Kidney (tissue), 14 donors: ENCODE measurements around the gene GLS. TPM values are rescaled to one million over a fixed set of nuclear protein-coding genes. Genes with fewer than 3 reads are reported as not detected.
"Not testable (repeated sequence)": the region's sequence is repeated elsewhere in the genome, so short reads cannot be mapped to it uniquely, and the experiment has no call there.

ENCODE experiments used
- DNase-seq, 5 donors: peaks; one replicate each; pipeline ENCODE4 v3.0.0-alpha.2; 2013 to 2020
- FAIRE-seq: peaks from 2 replicates; lab custom pipeline; 2012; peaks lifted over from hg19 to GRCh38; lab: Jason Lieb, UNC
- H3K27ac ChIP-seq, 2 donors: one replicate each; pipeline ENCODE4 v1.7.0; 2013; ENCODE audit warnings: low read depth in 2 of 2, low read length in 2 of 2, inconsistent platforms in 1 of 2
- H3K27me3 ChIP-seq: one replicate; pipeline ENCODE4 v1.7.1; 2013; ENCODE audit warnings: low read length, inconsistent platforms; ENCODE audit not compliant: control insufficient read depth, insufficient read depth
- H3K36me3 ChIP-seq, 3 donors: one replicate each; pipeline versions ENCODE4 v1.7.0 to v1.7.1; 2013; ENCODE audit warnings: low read length in 3 of 3, control low read depth in 1 of 3, inconsistent platforms in 1 of 3; ENCODE audit not compliant: insufficient read depth in 3 of 3, control insufficient read depth in 2 of 3
- H3K4me1 ChIP-seq, 3 donors: one replicate each; pipeline versions ENCODE4 v1.7.0 to v1.7.1; 2013; ENCODE audit warnings: low read length in 3 of 3, inconsistent platforms in 1 of 3, low read depth in 1 of 3; ENCODE audit not compliant: control insufficient read depth in 2 of 3, insufficient read depth in 2 of 3
- H3K4me3 ChIP-seq, 3 donors: one replicate each; pipeline versions ENCODE4 v1.7.0 to v1.8.1; 2013; ENCODE audit warnings: low read length in 3 of 3, control low read depth in 1 of 3, inconsistent platforms in 1 of 3
- H3K9ac ChIP-seq, 3 donors: one replicate each; pipeline versions ENCODE4 v1.7.0 to v1.7.1; 2013; ENCODE audit warnings: low read length in 3 of 3, control low read depth in 1 of 3, inconsistent platforms in 1 of 3
- H3K9me3 ChIP-seq, 3 donors: one replicate each; pipeline versions ENCODE4 v1.7.0 to v1.7.1; 2013; ENCODE audit warnings: low read length in 3 of 3, control low read depth in 1 of 3, inconsistent platforms in 1 of 3; ENCODE audit not compliant: control insufficient read depth in 2 of 3, insufficient read depth in 1 of 3
- intact Hi-C: fragments of 100-400 bp; cut with DNase I; formaldehyde crosslinking; loops from one replicate; pipeline ENCODE4 v1.11.1; 2022
- polyA plus RNA-seq: library from polyadenylated mRNA; stranded (reverse); fragments of 350-450 nt; fragmentation: Illumina TruSeq; extraction: RNeasy Lipid Tissue Mini Kit (QIAGEN cat#74804); gene quantifications from one replicate; pipeline ENCODE4 v1.2.3, GENCODE V29; 2014; ENCODE audit warnings: low read depth, low replicate concordance; ENCODE audit not compliant: insufficient read depth
- total RNA-seq: library from RNA; stranded (reverse); fragmentation: NEBNext Ultra II Directional; extraction: Animal tissue kit (Norgen Biotek cat#: 25700); gene quantifications from one replicate; pipeline ENCODE4 v1.2.1, GENCODE V29; 2021
- TF ChIP-seq, protein P1 (sequence below): IDR thresholded peaks from 3 replicates; pipeline ENCODE4 v1.5.1; 2012; ENCODE audit warnings: mild to moderate bottlenecking, moderate library complexity, borderline replicate concordance; ENCODE audit not compliant: insufficient read depth; ENCODE audit errors: extremely low read depth
- donor health status: control.
- donor health status: control.
- donor health status: control.
- donor health status: control.
- donor health status: control.
- donor health status: DM: yes; HTN: yes; CAD: no.
- donor health status: Normal renal cell carcinoma (clear cell type).

GLS gene
- total and polyA plus RNA-seq, 2 donors from 2014 or later, result 196 to 230 TPM

DNA sequence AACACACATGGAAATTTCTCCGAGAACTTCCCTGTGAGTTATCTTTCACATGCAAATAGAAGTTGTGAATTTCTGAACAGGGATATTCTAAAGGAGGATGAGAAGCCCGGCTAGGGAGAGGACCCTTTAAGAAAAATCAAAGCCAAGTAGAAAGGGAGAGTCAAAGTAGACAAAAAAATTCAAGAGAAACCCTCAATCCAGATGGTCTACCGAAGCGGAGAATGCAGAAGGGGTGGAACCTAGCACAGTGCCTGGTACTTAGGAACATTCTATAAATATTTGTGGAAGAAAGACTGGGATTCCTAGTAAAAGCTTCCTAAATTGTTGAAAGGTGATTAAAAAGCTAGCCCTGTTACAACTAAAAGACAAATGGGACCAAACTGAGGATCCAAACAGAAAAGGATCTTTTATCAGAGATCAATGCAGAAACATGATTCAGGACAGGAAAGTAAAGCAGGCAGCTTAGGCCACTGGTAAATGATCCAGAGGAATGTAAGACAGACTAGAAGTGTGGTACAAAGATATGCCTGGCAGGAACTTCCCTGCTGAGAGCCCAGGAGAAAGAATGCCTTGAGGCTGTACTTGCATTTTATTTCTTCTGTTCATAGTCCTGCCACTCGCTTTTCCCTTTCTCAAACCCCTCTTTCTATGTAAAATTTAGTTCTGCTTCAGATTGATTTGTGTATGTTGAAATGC, 19.5 kb upstream of the GLS start:
- no peak overlapping the region for H3K4me3 ChIP-seq
- H3K27me3 ChIP-seq, result no peaks in the 10 kb centered on the region
- no peaks in the 10 kb centered on the region for H3K36me3 ChIP-seq
- no peak for DNase-seq
- TF ChIP-seq, protein P1, sequence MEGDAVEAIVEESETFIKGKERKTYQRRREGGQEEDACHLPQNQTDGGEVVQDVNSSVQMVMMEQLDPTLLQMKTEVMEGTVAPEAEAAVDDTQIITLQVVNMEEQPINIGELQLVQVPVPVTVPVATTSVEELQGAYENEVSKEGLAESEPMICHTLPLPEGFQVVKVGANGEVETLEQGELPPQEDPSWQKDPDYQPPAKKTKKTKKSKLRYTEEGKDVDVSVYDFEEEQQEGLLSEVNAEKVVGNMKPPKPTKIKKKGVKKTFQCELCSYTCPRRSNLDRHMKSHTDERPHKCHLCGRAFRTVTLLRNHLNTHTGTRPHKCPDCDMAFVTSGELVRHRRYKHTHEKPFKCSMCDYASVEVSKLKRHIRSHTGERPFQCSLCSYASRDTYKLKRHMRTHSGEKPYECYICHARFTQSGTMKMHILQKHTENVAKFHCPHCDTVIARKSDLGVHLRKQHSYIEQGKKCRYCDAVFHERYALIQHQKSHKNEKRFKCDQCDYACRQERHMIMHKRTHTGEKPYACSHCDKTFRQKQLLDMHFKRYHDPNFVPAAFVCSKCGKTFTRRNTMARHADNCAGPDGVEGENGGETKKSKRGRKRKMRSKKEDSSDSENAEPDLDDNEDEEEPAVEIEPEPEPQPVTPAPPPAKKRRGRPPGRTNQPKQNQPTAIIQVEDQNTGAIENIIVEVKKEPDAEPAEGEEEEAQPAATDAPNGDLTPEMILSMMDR, result no peak
- intact Hi-C loops, result no loop called here
- peaks cover 0 to 13% (median 9%) of the 10 kb centered on the region in 3 donors for H3K4me1 ChIP-seq
- no peak for FAIRE-seq
- no peak overlapping the region for H3K27ac ChIP-seq
- no peaks in the 10 kb centered on the region for H3K9me3 ChIP-seq
- no peak overlapping the region for H3K9ac ChIP-seq

DNA sequence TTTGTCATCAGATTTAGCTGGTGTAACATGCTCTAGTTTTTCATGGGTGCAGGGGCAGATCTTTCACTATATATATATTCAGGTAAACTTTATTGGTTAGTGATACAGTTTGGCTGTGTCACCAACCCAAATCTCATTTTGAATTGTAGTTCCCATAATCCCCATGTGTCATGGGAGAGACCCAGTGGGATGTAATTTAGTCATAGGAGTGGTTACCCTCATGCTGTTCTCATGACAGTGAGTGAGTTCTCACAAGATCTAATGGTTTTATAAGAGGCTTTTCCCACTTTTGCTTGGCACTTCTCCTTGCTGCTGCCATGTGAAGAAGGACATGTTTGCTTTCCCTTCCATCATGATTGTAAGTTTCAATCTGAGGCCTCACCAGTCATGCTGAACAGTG, 18.5 kb upstream of the GLS start:
- FAIRE-seq, H3K27ac ChIP-seq, H3K4me3 ChIP-seq, DNase-seq, H3K9me3 ChIP-seq, H3K27me3 ChIP-seq, intact Hi-C loops, H3K9ac ChIP-seq, H3K36me3 ChIP-seq: not testable (repeated sequence)
- peaks cover 0 to 13% (median 9%) of the 10 kb centered on the region in 3 donors for H3K4me1 ChIP-seq

DNA sequence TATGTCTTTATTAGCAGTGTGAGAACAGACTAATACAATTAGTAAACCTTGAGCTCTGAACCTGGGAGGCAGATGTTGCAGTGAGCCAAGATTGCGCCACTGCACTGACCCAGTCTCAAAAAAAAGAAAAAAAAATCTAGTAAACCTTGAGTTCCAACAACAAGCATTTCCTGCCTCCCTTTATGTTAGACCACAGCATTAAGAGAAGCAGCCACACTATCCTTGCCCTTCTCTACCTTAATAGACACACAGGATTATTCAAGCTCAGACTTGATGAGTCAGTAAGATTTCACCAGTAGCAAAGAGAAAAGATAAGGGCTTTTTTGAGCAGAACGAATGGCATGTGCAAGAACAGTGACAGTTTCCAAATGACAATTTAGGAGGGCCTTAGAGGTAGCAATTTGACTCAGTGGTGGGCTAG, 18.0 kb upstream of the GLS start:
- Histone ChIP-seq H3K9ac (no peak overlapping the region), H3K27ac (no peak overlapping the region), H3K4me3 (no peak overlapping the region), H3K36me3 (no peaks in the 10 kb centered on the region), H3K27me3 (no peaks in the 10 kb centered on the region), H3K9me3 (no peaks in the 10 kb centered on the region), H3K4me1 (peaks cover 0 to 13% (median 9%) of the 10 kb centered on the region in 3 donors)
- FAIRE-seq (no peak), DNase-seq (no peak)
- intact Hi-C loops, result no loop called here
- TF ChIP-seq, protein P1, result no peak

DNA sequence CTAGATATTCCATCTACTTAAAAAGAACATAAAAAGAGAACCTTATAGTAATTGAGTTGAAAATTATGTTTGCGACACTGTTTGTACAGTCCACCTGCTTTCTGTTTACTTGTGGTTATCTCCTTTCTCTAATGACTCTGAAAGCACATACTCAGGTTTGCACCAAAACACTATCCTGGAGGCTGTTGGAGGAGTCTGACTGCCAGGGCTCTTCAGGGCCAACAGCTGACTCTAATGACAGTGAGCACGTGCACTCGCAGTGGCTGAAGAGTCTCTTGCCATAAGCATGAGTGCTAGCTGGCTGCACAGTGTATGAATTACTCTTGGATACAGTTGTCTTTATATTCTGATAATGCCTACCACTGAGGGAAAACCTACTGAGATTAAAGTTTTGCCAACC, 16.7 kb upstream of the GLS start:
- Histone ChIP-seq H3K27ac (peak overlapping the region in 1 of 2 donors; percentile 30), H3K4me3 (no peak overlapping the region), H3K36me3 (no peaks in the 10 kb centered on the region), H3K4me1 (peaks cover 0 to 13% (median 9%) of the 10 kb centered on the region in 3 donors), H3K27me3 (no peaks in the 10 kb centered on the region), H3K9ac (no peak overlapping the region), H3K9me3 (no peaks in the 10 kb centered on the region)
- intact Hi-C loops, result no loop called here
- DNase-seq (no peak), FAIRE-seq (no peak)
- TF ChIP-seq, protein P1, result no peak
